ENCODE measurements around the gene PSMD1. TPM values are rescaled to one million over a fixed set of nuclear protein-coding genes. Genes with fewer than 3 reads are reported as not detected.
"Not testable (repeated sequence)": the region's sequence is repeated elsewhere in the genome, so short reads cannot be mapped to it uniquely, and the experiment has no call there.

The PSMD1 gene
- total RNA-seq, 1 donor from 2014 or later: 103 TPM

- no peak for DNase-seq (ENCODE audit: low read depth in 2 of 2)
These were observed 127.7 kb downstream of the PSMD1 start for GRCh38 chr2:231184319-231184718.

GRCh38 chr2:231185050-231185725 is 128.5 kb downstream of the PSMD1 start:
- peak; percentile 49 to 50 for DNase-seq (ENCODE audit: low read depth in 2 of 2)

GRCh38 chr2:231185886-231186285 is 129.2 kb downstream of the PSMD1 start:
- DNase-seq (ENCODE audit: low read depth in 2 of 2): no peak

GRCh38 chr2:231186325-231186724 is 129.7 kb downstream of the PSMD1 start:
- DNase-seq (ENCODE audit: low read depth in 2 of 2): no peak

- DNase-seq (ENCODE audit: low read depth in 2 of 2): peak; percentile 64 to 65
These were observed 131.3 kb downstream of the PSMD1 start for GRCh38 chr2:231187736-231188505.

- DNase-seq (ENCODE audit: low read depth in 2 of 2): no peak
These were observed 132.0 kb downstream of the PSMD1 start for GRCh38 chr2:231188506-231189170.

- DNase-seq (ENCODE audit: low read depth in 2 of 2): no peak
These were observed 132.5 kb downstream of the PSMD1 start for GRCh38 chr2:231189171-231189530.

GRCh38 chr2:231189571-231190495 is 133.2 kb downstream of the PSMD1 start:
- peak in 1 of 2 donors; percentile 50 for DNase-seq (ENCODE audit: low read depth in 2 of 2)

GRCh38 chr2:231190531-231191197 is 134.0 kb downstream of the PSMD1 start:
- DNase-seq (ENCODE audit: low read depth in 2 of 2): peak in 1 of 2 donors; percentile 72

- peak; percentile 84 to 87 for DNase-seq (ENCODE audit: low read depth in 2 of 2)
These were observed 135.5 kb downstream of the PSMD1 start for GRCh38 chr2:231191896-231192872.

- no peak for DNase-seq (ENCODE audit: low read depth in 2 of 2)
These were observed 136.5 kb downstream of the PSMD1 start for GRCh38 chr2:231193216-231193615.

- DNase-seq (ENCODE audit: low read depth in 2 of 2): no peak
These were observed 139.9 kb downstream of the PSMD1 start for GRCh38 chr2:231196592-231196991.

GRCh38 chr2:231197196-231197595 is 140.5 kb downstream of the PSMD1 start:
- DNase-seq (ENCODE audit: low read depth in 2 of 2): not testable (repeated sequence)

GRCh38 chr2:231197706-231198290 is 141.1 kb downstream of the PSMD1 start:
- no peak for DNase-seq (ENCODE audit: low read depth in 2 of 2)

GRCh38 chr2:231198291-231199173 is 141.9 kb downstream of the PSMD1 start, which contains the start of gene ARMC9:
TSS of gene ARMC9 (plus strand) at chr2:231198631. CDS start at chr2:231206239, 7,608 bp downstream.
- peak; percentile 53 to 57 for DNase-seq (ENCODE audit: low read depth in 2 of 2)

- peak in 1 of 2 donors; percentile 50 for DNase-seq (ENCODE audit: low read depth in 2 of 2)
These were observed 142.6 kb downstream of the PSMD1 start for GRCh38 chr2:231199219-231199618.

GRCh38 chr2:231200805-231201474 is 144.3 kb downstream of the PSMD1 start:
- DNase-seq (ENCODE audit: low read depth in 2 of 2): peak in 1 of 2 donors; percentile 31

GRCh38 chr2:231201475-231201814 is 144.8 kb downstream of the PSMD1 start:
- DNase-seq (ENCODE audit: low read depth in 2 of 2): no peak

Data from lung microvascular endothelial cell (primary cell).